HCT116 (cell line): Measurements from ENCODE around the gene SPATA31E1.

Experiments used
- CTCF ChIP-seq, 3 experiments: fragments of 200-600 bp in 1 of 3; sonication (generic) in 1 of 3; IDR thresholded peaks in 2 of 3; conservative IDR thresholded peaks in 1 of 3; 2 replicates each; pipeline ENCODE4 v1.5.1; 2012 to 2017; ENCODE audit warnings: low read depth in 2 of 3, low read length in 2 of 3, antibody characterized with exemption in 1 of 3, borderline replicate concordance in 1 of 3, control low read depth in 1 of 3, mild to moderate bottlenecking in 1 of 3, mixed read lengths in 1 of 3, mixed run types in 1 of 3, moderate library complexity in 1 of 3; ENCODE audit not compliant: insufficient read depth in 1 of 3
- SP1 ChIP-seq: IDR thresholded peaks from 2 replicates; pipeline ENCODE4 v1.6.1; 2012; ENCODE audit warnings: low read depth

DNA sequence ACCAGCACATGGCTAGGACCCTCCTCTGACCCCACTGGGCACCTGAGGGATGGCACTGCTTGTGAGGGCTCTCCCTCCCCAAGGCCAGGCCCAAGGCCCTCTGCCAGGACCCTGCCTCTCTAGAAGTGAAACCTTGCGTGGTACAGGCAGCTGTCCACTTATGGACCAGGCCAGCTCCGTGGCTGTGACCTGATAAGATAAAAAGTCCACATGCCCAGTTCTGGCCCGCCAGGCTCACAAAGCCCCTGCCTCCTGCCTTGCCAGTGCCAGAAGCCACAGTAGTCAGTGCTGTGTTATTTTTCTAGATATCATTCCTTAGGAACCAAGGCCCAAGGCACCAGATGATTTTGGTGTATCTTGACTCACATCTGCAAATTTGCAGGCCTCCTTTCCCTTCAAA lies 14.0 kb upstream of the SPATA31E1 start:
- TF ChIP-seq SP1 (no peak), CTCF (IDR thresholded peaks at IDR 0.05 in 2 of 3, conservative IDR thresholded peaks at IDR 0.05 in 1 of 3; ENCODE audit: borderline replicate concordance in 1 of 3, insufficient read depth in 1 of 3, low read depth in 2 of 3, low read length in 2 of 3) (no peak)
